IMR-90 (cell line): ENCODE results near the gene TPSAB1. TPM values are rescaled to one million over a fixed set of nuclear protein-coding genes. Genes with fewer than 3 reads are reported as not detected.

ENCODE experiments used
- ATAC-seq: fragments of 200-7000 bp; cut with Tn5 transposase; 2 replicates; pipeline ENCODE4 v1.9.1; 2020; ENCODE audit warnings: low read depth, mild to moderate bottlenecking, moderate library complexity
- BruUV-seq: library from RNA; stranded (reverse); fragments of 400-500 nt; replicated peaks from 2 replicates; lab custom pipeline; 2021; lab: Mats Ljungman, UMichigan
- CTCF ChIA-PET: fragments of 300-600 bp; formaldehyde crosslinking; extraction: SDS; loops from one replicate; lab custom pipeline; 2021; ENCODE audit warnings: antibody characterized with exemption; lab: Yijun Ruan, JAX
- POLR2A ChIA-PET: fragments of 300-600 bp; sonication (Branson Sonifier 250); formaldehyde crosslinking; loops from one replicate; lab custom pipeline; 2022; ENCODE audit warnings: antibody characterized with exemption; ENCODE audit not compliant: unreplicated experiment; lab: Charles Lee
- DNase-seq: peaks from one replicate; pipeline ENCODE4 v3.0.0; 2013
- H2AFZ ChIP-seq: replicated peaks from 2 replicates; pipeline ENCODE3; 2013; ENCODE audit warnings: low read length, mild to moderate bottlenecking; ENCODE audit not compliant: poor library complexity
- H2AK5ac ChIP-seq: 2 replicates; pipeline ENCODE4 v1.6.1; 2013; ENCODE audit warnings: low read depth, low read length, inconsistent platforms
- H2AK9ac ChIP-seq: replicated peaks from 2 replicates; pipeline ENCODE3; 2013; ENCODE audit warnings: mild to moderate bottlenecking, low read depth, low read length, moderate library complexity; ENCODE audit not compliant: poor library complexity
- H2BK120ac ChIP-seq: 2 replicates; pipeline ENCODE4 v1.6.1; 2013; ENCODE audit warnings: low read depth, low read length, inconsistent platforms
- H2BK15ac ChIP-seq: 3 replicates; pipeline ENCODE4 v1.6.1; 2013; ENCODE audit warnings: low read depth, low read length, inconsistent platforms
- H2BK20ac ChIP-seq: 2 replicates; pipeline ENCODE4 v1.6.1; 2013; ENCODE audit warnings: low read depth, mild to moderate bottlenecking, inconsistent platforms, low read length, moderate library complexity
- H2BK5ac ChIP-seq: 2 replicates; pipeline ENCODE4 v1.6.1; 2013; ENCODE audit warnings: mild to moderate bottlenecking, low read depth, low read length, inconsistent platforms; ENCODE audit not compliant: poor library complexity, severe bottlenecking
- H3K14ac ChIP-seq: replicated peaks from 2 replicates; pipeline ENCODE4 v1.6.1; 2013; ENCODE audit warnings: low read depth, low read length, inconsistent platforms
- H3K18ac ChIP-seq: 2 replicates; pipeline ENCODE4 v1.6.1; 2013; ENCODE audit warnings: low read depth, low read length, control low read depth
- H3K23ac ChIP-seq: 2 replicates; pipeline ENCODE4 v1.6.1; 2013; ENCODE audit warnings: low read depth, low read length, inconsistent platforms
- H3K27ac ChIP-seq: 2 replicates; pipeline ENCODE4 v1.5.1; 2013; ENCODE audit warnings: mild to moderate bottlenecking, control low read depth, low read length; ENCODE audit not compliant: insufficient read depth
- H3K27me3 ChIP-seq: 2 replicates; pipeline ENCODE4 v1.6.1; 2013; ENCODE audit warnings: low read length; ENCODE audit not compliant: control insufficient read depth, insufficient read depth
- H3K36me3 ChIP-seq: 2 replicates; pipeline ENCODE4 v1.6.1; 2013; ENCODE audit warnings: low read length, mixed read lengths; ENCODE audit not compliant: control insufficient read depth, insufficient read depth
- H3K4ac ChIP-seq: 2 replicates; pipeline ENCODE4 v1.6.1; 2013; ENCODE audit warnings: low read depth, low read length, inconsistent platforms
- H3K4me1 ChIP-seq: 2 replicates; pipeline ENCODE4 v1.6.1; 2013; ENCODE audit warnings: low read length, mixed read lengths; ENCODE audit not compliant: control insufficient read depth, insufficient read depth
- H3K4me2 ChIP-seq: 2 replicates; pipeline ENCODE4 v1.6.1; 2013; ENCODE audit warnings: low read depth, mild to moderate bottlenecking, control low read depth, low read length, moderate library complexity
- H3K4me3 ChIP-seq: 2 replicates; pipeline ENCODE4 v1.5.1; 2013; ENCODE audit warnings: low read depth, mild to moderate bottlenecking, control low read depth, low read length, moderate library complexity; ENCODE audit not compliant: insufficient read depth
- H3K56ac ChIP-seq: 2 replicates; pipeline ENCODE4 v1.6.1; 2013; ENCODE audit warnings: low read length, inconsistent platforms; ENCODE audit not compliant: insufficient read depth; ENCODE audit errors: extremely low read depth
- H3K79me1 ChIP-seq, 2 experiments: 2 replicates each; pipeline ENCODE4 v1.6.1; 2013; ENCODE audit warnings: low read length in 2 of 2, inconsistent platforms in 1 of 2, low read depth in 1 of 2
- H3K9ac ChIP-seq: 2 replicates; pipeline ENCODE4 v1.6.1; 2013; ENCODE audit warnings: low read depth, low read length, control low read depth
- H3K9me1 ChIP-seq: 2 replicates; pipeline ENCODE4 v1.6.1; 2013; ENCODE audit warnings: low read length, inconsistent platforms; ENCODE audit not compliant: insufficient read depth
- H3K9me3 ChIP-seq: 2 replicates; pipeline ENCODE4 v1.6.1; 2013; ENCODE audit warnings: low read length; ENCODE audit not compliant: control insufficient read depth, insufficient read depth
- H4K20me1 ChIP-seq: 2 replicates; pipeline ENCODE4 v1.6.1; 2013; ENCODE audit warnings: low read length, inconsistent platforms; ENCODE audit not compliant: insufficient read depth
- H4K5ac ChIP-seq: 2 replicates; pipeline ENCODE4 v1.6.1; 2013; ENCODE audit warnings: mild to moderate bottlenecking, low read depth, low read length, control low read depth
- H4K8ac ChIP-seq, 2 experiments: 2 replicates each; pipeline ENCODE4 v1.6.1; 2013; ENCODE audit warnings: low read depth in 2 of 2, low read length in 2 of 2, control low read depth in 1 of 2, inconsistent platforms in 1 of 2
- H4K91ac ChIP-seq: 2 replicates; pipeline ENCODE4 v1.6.1; 2013; ENCODE audit warnings: low read depth, low read length, inconsistent platforms; ENCODE audit not compliant: insufficient read depth
- BHLHE40 ChIP-seq: fragments of 150-350 bp; IDR thresholded peaks from 2 replicates; pipeline ENCODE4 v1.6.1; 2016; ENCODE audit warnings: mild to moderate bottlenecking, low read depth, low read length
- CEBPB ChIP-seq: IDR thresholded peaks from 2 replicates; pipeline ENCODE4 v1.6.1; 2012; ENCODE audit warnings: low read depth, low read length, improper control_type of control experiment
- CTCF ChIP-seq: conservative IDR thresholded peaks from 2 replicates; pipeline ENCODE4 v1.5.1; 2012; ENCODE audit warnings: mild to moderate bottlenecking, low read depth, low read length, improper control_type of control experiment
- FOS ChIP-seq: fragments of 150-350 bp; IDR thresholded peaks from 2 replicates; pipeline ENCODE4 v1.6.1; 2016; ENCODE audit warnings: low read depth, low read length
- MAZ ChIP-seq: IDR thresholded peaks from 2 replicates; pipeline ENCODE4 v1.6.1; 2012; ENCODE audit warnings: low read depth, mild to moderate bottlenecking, low read length, improper control_type of control experiment, moderate library complexity, borderline replicate concordance
- MXI1 ChIP-seq: IDR thresholded peaks from 2 replicates; pipeline ENCODE4 v1.6.1; 2012; ENCODE audit warnings: low read depth, mild to moderate bottlenecking, low read length, moderate library complexity, borderline replicate concordance
- RAD21 ChIP-seq: IDR thresholded peaks from 2 replicates; pipeline ENCODE4 v1.6.1; 2012; ENCODE audit warnings: low read length, improper control_type of control experiment
- RFX5 ChIP-seq: IDR thresholded peaks from 2 replicates; pipeline ENCODE4 v1.8.0; 2012; ENCODE audit warnings: low read depth, mild to moderate bottlenecking, low read length, moderate library complexity
- SMC3 ChIP-seq: fragments of 150-350 bp; IDR thresholded peaks from 2 replicates; pipeline ENCODE4 v1.6.1; 2016; ENCODE audit warnings: low read depth, mild to moderate bottlenecking, antibody characterized with exemption, low read length, moderate library complexity
- WGBS, 2 experiments: methylation state at CpG; one replicate each; pipeline versions ENCODE4 v1.1.5 to v1.1.7; 2013; ENCODE audit warnings: missing lambda C conversion rate in 2 of 2; ENCODE audit not compliant: insufficient read length in 1 of 2; ENCODE audit errors: extremely low coverage in 2 of 2; 5-methylcytosine and 5-hydroxymethylcytosine counted together
- dilution Hi-C: fragments of 300-500 bp; cut with HindIII; formaldehyde crosslinking; loops from one replicate; pipeline ENCODE4 v1.14.3; 2018; ENCODE audit warnings: low sequenced_read_pairs; ENCODE audit not compliant: unreplicated experiment
- in situ Hi-C: fragments of 300-500 bp; cut with MboI; formaldehyde crosslinking; loops from 3 replicates; pipeline ENCODE4 v1.14.3; 2019; ENCODE audit warnings: low sequenced_read_pairs, inconsistent platforms, mixed read lengths
- intact Hi-C: fragments of 100-400 bp; cut with micrococcal nuclease; formaldehyde crosslinking; loops from 2 replicates; pipeline ENCODE4 v1.10.0; 2022
- polyA plus RNA-seq, 3 experiments: library from polyadenylated mRNA; depleted of rRNA; stranded (reverse); fragments of >200 nt; gene quantifications; 2 replicates each; pipeline ENCODE4 v1.2.3, GENCODE V29; 2012; ENCODE audit warnings: low replicate concordance in 1 of 3
- total RNA-seq: library from RNA; depleted of rRNA; stranded (reverse); fragments of >200 nt; gene quantifications from 2 replicates; pipeline ENCODE4 v1.2.3, GENCODE V29; 2012
- TF ChIP-seq, protein P1 (sequence below): fragments of 150-350 bp; IDR thresholded peaks from 2 replicates; pipeline ENCODE4 v1.6.1; 2017; ENCODE audit warnings: mild to moderate bottlenecking, antibody characterized with exemption, low read length, low read depth

The TPSAB1 gene
- total and polyA plus RNA-seq, 2 of the 4 experiments (the other 2 are of a cell fraction) = not detected

GRCh38 chr16:1209081-1209480 lies 31.4 kb upstream of the TPSAB1 start:
- Histone ChIP-seq H3K4me2 (no peak overlapping the region), H4K8ac (no peak overlapping the region), H2BK20ac (no peak overlapping the region), H2AK9ac (no peak overlapping the region), H2BK5ac (no peak overlapping the region), H3K27ac (no peak overlapping the region), H3K18ac (no peak overlapping the region), H2BK120ac (no peak overlapping the region), H3K27me3 (no peaks in the 10 kb centered on the region), H4K5ac (no peak overlapping the region), H3K79me1 (no peaks in the 10 kb centered on the region), H3K4ac (no peak overlapping the region), H4K91ac (no peak overlapping the region), H3K9me3 (no peaks in the 10 kb centered on the region), H3K9me1 (no peaks in the 10 kb centered on the region), H3K56ac (no peak overlapping the region), H3K9ac (no peak overlapping the region), H3K36me3 (peaks cover 2% of the 10 kb centered on the region; the same call in 1 of the 2 replicates), H3K23ac (no peak overlapping the region), H2BK15ac (no peak overlapping the region), H4K20me1 (no peaks in the 10 kb centered on the region), H2AFZ (no peak overlapping the region), H3K4me1 (no peaks in the 10 kb centered on the region), H2AK5ac (no peak overlapping the region), H3K4me3 (no peak overlapping the region), H3K14ac (no peak overlapping the region)
- no peak for TF ChIP-seq MAZ
- no peak for TF ChIP-seq FOS
- no peak for TF ChIP-seq CEBPB
- no peak for TF ChIP-seq RFX5
- TF ChIP-seq SMC3 = no peak
- no peak for TF ChIP-seq MXI1
- TF ChIP-seq RAD21 = no peak
- no peak for TF ChIP-seq CTCF
- TF ChIP-seq BHLHE40 = no peak
- TF ChIP-seq, protein P1, sequence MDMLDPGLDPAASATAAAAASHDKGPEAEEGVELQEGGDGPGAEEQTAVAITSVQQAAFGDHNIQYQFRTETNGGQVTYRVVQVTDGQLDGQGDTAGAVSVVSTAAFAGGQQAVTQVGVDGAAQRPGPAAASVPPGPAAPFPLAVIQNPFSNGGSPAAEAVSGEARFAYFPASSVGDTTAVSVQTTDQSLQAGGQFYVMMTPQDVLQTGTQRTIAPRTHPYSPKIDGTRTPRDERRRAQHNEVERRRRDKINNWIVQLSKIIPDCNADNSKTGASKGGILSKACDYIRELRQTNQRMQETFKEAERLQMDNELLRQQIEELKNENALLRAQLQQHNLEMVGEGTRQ = no peak
- intact Hi-C loops (no loop called here), dilution Hi-C loops (no loop called here), in situ Hi-C loops (loop anchor here (25.0 kb wide), 1 partner anchor 397 kb away; the partner anchor contains the start of gene GNG13)
- DNase-seq = no peak
- ATAC-seq = no peak
- CTCF ChIA-PET = no interaction called here
- POLR2A ChIA-PET = no interaction called here
- WGBS, 2 experiments = 88% methylated on average over 24 of the region's 43 CpGs; no CpG with 5 or more reads in 1 of the 2 experiments
- no TSS peak for BruUV-seq
